SW 1271 (cell line): ENCODE results near the gene IL1RAPL2.
"Not testable (repeated sequence)": the region's sequence is repeated elsewhere in the genome, so short reads cannot be mapped to it uniquely, and the experiment has no call there.

ENCODE experiments used
- DNase-seq, 2 experiments: peaks; one replicate each; lab custom pipeline; 2025; lab: John Stamatoyannopoulos, UW

IL1RAPL2 gene

DNA sequence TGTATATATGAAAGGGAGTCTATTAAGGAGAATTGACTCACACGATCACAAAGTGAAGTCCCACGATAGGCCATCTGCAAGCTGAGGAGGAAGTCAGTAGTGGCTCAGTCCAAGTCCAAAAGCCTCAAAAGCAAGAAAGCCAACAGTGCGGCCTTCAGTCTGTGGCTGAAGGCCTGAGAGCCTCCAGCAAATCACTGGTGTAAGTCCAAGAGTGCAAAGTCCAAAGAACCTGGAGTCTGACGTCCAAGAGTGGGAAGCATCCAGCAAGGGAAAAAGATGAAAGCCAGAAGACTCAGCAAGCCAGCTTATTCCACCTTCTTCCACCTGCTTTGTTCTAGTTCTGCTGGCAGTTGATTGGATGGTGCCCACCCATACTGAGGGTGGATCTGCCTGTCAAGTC lies 104.1 kb downstream of the IL1RAPL2 start:
- DNase-seq = no peak

DNA sequence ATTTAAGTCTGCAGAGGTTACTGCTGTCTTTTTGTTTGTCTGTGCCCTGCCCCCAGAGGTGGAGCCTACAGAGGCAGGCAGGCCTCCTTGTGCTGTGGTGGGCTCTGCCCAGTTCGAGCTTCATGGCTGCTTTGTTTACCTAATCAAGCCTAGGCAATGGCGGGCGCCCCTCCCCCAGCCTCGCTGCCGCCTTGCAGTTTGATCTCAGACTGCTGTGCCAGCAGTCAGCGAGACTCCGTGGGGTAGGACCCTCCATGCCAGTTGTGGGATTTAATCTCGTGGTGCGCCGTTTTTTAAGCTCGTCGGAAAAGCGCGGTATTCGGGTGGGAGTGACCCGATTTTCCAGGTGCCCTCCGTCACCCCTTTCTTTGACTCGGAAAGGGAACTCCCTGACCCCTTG lies 111.5 kb downstream of the IL1RAPL2 start:
- not testable (repeated sequence) for DNase-seq

DNA sequence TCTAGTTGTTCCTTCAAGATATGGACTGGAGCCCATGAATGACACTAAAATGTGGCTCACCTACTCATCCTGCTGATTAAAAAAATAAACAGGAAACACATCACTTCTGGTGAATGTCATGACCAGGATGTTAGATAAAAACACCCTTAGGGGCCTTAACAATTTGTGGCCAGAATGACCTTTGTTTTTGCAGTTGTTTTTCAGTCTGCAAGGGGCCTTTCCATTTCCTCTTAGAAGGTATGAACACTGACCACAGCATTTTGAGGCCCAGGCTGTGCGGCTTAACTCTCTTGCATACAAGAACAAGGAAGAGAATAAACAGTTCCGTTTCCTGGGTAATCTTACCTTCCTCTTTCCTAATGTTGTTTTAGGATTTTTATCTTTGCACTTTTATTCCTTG lies 113.2 kb downstream of the IL1RAPL2 start:
- DNase-seq = no peak

DNA sequence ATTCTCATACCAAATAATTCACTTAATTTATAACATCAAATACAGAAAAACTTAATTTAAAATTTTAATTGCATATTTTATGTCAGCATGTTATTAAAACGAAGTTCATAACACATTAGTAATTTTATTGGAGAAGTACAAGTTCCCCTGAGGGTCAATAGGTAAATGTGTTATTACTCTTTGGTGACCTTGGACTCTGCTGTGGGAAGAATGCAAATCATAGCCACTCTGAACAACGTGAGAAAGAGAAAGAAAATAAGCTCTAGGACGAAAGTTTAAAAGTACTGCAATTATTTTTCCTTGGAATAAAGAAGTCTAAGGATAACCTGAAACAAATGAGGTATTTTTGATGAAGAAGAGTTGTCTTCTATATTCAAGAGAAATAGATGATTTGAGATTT lies 115.2 kb downstream of the IL1RAPL2 start:
- DNase-seq = no peak

- no peak for DNase-seq
These were observed 118.1 kb downstream of the IL1RAPL2 start for GRCh38 chrX:104684077-104684476.

- no peak for DNase-seq
These were observed 129.6 kb downstream of the IL1RAPL2 start for GRCh38 chrX:104695593-104695992.

DNA sequence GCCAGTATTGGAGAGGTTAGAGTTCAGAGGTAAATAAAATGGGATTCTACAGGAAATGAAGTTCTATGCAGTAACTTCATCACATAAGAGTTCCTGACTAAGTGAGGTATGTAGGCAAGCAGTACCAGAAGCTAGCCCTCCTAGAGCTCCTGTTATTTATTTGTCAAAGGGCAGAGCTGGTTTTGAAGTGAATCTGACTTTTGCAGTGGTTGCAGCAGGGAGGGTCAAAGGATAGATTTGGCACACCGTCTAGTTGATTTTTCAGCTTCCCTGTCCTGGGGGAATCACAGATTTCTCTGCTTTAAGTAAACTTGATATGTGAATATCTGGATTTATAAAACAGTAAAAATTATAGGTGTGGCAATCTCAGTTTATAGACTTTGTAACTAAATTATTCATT lies 130.7 kb downstream of the IL1RAPL2 start:
- DNase-seq = no peak

- DNase-seq = no peak
These were observed 131.3 kb downstream of the IL1RAPL2 start for GRCh38 chrX:104697294-104697693.

DNA sequence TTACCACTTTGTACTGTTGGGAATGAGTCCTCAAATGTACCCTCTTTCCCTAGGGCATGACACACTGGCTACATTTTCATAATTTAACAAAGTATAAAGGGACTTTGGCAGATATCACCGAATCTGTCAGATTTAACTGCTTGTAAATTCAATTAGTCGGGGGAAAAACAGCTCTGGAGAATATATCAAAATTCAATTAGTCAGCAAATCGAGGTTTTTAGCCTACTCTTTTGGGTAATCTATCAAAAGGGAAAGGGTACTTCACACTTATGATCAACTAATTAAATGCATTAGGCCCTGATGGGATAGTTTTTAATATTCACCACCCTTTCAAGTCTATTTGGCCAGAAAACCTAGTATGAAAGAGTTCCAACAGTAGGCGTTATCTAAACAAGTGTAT lies 141.0 kb downstream of the IL1RAPL2 start:
- no peak for DNase-seq

GRCh38 chrX:104707572-104707971 lies 141.6 kb downstream of the IL1RAPL2 start:
- DNase-seq = no peak

DNA sequence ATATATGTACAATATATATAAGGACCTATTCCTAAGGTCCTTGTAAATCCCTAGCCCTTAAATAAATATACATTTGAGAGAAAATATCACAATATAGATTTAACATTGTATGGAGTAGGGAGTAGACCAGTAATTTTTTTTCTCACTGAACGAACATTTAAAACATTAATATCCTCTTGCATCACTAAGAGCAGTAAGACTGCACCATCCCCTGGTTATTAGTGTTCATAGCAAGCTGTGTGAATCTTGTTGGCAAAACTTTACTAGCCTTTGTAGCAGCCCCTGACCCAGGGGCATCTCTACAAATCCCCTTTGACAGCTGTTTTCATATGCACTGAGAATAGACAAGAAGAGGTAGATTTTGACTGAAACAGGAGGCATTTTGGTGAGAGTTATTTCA lies 146.5 kb downstream of the IL1RAPL2 start:
- DNase-seq = no peak

GRCh38 chrX:104721854-104722253 lies 155.9 kb downstream of the IL1RAPL2 start:
- no peak for DNase-seq

DNA sequence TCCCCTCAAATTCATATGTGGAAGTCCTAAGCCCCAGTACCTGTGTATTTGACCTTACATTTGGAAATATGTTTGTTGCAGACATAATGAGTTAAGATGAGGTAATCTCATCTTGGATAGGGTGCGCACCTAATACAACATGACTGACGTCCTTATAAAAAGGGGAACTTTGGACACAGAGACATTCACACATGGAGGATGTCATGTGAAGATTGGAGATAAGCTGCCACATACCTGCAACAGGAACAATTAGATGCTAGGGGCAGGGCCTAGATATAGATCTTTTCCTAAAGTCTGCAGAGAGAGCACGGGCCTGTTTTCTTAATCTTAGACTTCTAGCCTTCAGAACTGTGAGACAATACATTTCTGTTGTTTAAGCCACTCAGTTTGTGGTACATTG lies 162.5 kb downstream of the IL1RAPL2 start:
- DNase-seq = no peak

GRCh38 chrX:104742355-104742754 lies 176.4 kb downstream of the IL1RAPL2 start:
- DNase-seq = no peak

DNA sequence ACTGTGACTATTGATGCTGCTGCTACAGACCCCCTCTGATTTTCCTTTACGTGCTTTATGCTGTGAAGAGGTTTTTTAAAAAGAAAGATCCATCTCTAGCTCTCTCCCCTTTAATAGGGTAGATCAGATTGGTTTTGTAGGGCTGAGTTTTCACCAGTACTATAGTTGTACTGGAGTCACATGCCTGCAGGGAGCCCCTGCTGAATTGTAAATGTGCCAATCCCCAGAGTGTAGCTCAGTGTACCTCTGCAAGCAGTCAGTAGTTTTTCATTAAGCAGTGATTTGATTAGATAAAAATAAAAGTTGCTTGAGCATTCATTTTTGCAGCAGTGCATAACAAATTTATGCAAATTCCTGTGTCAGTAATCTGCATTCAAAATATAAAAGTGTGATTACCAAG lies 179.2 kb downstream of the IL1RAPL2 start:
- no peak for DNase-seq

DNA sequence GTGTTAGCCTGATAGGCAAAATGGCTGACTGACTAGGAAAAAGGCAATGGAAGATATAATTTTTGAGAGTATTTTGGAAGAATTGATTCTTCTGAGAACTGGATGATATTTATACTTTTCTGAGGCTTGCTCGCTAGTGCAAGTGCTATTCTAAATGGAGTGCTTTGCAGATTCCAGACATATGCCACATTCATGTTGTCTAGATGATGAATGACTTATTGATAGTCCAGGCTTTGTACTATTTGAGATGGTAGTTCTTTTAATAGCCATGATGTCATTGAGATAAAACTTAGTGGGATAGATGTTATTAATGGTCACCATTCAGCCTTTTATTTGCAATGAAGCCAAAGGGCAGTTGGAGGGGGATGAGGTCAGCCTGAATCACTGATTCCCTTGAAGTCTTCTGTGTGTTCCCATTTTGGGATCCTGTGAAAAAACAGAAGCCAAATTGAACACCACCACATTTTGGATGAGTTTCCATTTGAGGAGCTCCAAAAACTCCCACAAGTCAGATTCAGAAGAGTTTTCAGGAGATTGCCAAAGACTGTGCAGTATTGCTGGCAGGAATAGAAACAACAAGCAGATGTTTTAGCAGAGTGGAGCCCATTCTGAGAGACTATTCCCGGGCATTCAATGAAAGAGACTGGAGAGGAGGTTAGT lies 184.1 kb downstream of the IL1RAPL2 start:
- DNase-seq = no peak

- DNase-seq = no peak
These were observed 196.6 kb downstream of the IL1RAPL2 start for GRCh38 chrX:104762641-104763040.

DNA sequence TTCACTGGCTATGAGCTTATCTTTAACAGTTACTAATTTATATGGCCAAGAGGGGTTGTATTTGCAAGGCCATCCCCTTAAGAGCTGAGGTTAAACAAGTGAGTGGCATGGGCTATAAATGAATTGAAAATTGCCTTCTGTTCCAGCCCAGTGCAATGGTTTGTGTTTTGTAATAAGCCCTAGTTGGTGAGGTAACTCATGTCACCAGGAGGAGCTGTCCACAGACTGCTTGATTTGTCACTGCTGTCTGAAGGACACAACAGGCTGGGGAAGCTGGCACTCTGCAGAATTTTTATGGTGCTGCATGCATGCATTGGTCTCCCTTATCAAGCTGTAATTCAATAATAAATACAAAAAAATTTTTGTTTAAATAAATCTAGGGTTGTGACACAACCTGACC lies 223.8 kb downstream of the IL1RAPL2 start:
- DNase-seq = no peak

- no peak for DNase-seq
These were observed 229.8 kb downstream of the IL1RAPL2 start for GRCh38 chrX:104795804-104796203.

DNA sequence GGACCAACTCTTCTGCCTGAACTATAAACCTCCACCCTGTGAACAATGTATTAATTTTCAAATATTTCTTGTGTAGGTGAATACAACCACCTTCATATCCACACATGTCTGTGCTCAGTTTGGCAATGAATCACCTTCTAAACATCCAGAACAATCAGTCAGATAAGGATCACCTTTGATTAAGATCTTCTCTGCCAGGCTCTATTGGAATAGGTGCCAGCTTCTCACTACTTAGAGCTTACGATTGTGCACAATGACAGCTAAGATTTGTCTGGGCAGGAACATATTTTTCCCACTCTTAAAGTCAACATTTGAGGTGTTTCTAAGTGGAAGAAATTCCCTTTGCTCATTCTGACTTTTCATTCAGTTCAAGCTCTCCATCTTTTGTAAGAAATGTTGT lies 237.2 kb downstream of the IL1RAPL2 start:
- no peak for DNase-seq

GRCh38 chrX:104806346-104806745 lies 240.3 kb downstream of the IL1RAPL2 start:
- no peak for DNase-seq

DNA sequence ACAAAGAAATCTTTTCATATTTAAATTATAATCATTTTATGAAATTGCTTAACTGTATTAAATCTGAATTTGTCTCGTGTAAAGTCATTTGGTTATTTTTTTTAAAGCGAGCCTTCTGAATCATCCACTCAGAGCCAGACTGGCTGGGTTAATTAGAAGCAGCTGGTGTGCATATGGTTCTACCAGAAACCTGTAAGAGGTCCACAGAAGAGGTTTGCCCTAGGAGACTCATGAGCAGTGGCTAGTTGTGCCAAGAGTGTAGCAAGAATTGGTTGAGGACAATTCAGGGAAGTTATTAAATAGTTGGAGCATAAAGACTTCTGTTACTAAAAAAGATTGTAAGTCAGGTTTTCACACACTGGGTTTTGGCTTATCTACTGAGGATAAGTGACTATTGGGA lies 267.4 kb downstream of the IL1RAPL2 start:
- DNase-seq = no peak

DNA sequence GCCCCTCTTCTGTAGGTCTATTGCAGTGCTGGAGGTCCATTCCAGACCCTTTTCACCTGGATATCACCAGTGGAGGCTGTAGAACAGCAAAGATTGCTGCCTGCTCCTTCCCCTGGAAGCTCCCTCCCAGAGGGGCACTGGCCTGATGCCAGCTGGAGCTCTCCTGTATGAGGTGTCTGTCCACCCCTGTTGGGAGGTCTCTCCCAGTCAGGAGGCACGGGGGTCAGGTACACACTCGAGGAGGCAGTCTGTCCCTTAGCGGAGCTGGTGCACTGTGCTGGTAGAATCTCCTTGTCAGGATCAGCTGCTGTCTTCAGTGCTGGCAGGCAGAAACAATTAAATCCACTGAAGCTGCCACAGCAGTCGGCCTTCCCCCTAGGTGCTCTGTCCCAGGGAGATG lies 276.6 kb downstream of the IL1RAPL2 start:
- DNase-seq = no peak

DNA sequence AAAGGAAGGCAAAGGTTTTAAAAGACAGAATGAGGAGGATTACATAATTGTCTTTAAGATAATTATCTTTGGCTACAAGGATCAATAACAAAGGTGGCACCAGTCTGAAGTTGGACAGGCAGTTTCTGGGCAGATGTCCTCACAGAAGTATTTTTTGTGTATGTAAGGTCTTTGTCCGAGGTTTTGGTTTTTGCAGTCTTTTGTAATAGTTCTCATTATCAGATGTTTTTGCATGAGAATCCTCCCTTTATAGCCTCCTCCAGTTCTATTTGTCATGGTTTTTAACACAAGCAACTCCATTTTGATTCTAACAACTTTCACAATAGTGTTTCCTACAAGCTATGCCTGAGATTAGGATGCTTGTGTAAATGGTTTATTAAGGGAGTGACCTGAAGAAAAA lies 286.2 kb downstream of the IL1RAPL2 start:
- DNase-seq = no peak

GRCh38 chrX:104854188-104854587 lies 288.2 kb downstream of the IL1RAPL2 start:
- DNase-seq = no peak
